HL-60/S4 treated with phorbol 12-myristate 13-acetate at 8.2 ng/mL for 4 days and 3 days (cell line): ENCODE results near the gene DHX29.

ENCODE experiments used
- in situ Hi-C: fragments of 300-500 bp; cut with MboI; formaldehyde crosslinking; loops from 2 replicates; pipeline ENCODE4 v1.15.0; 2022; ENCODE audit warnings: low sequenced_read_pairs

DHX29 gene

GRCh38 chr5:55313870-55314617, 6.5 kb upstream of the DHX29 start:
- in situ Hi-C loops = no loop called here

GRCh38 chr5:55308254-55308836, 851 bp upstream of the DHX29 start:
- in situ Hi-C loops = no loop called here

GRCh38 chr5:55306641-55307382, 682 bp downstream of the DHX29 start:
- in situ Hi-C loops = no loop called here

GRCh38 chr5:55305345-55305744, 2.1 kb downstream of the DHX29 start:
- in situ Hi-C loops = no loop called here

- in situ Hi-C loops = no loop called here
Observed at GRCh38 chr5:55304584-55304983, 2.9 kb downstream of the DHX29 start.

GRCh38 chr5:55303238-55303690, 4.2 kb downstream of the DHX29 start:
- in situ Hi-C loops = no loop called here

GRCh38 chr5:55300890-55301289, 6.6 kb downstream of the DHX29 start:
- in situ Hi-C loops = no loop called here

- in situ Hi-C loops = no loop called here
Observed at GRCh38 chr5:55294935-55295334, 12.6 kb downstream of the DHX29 start.

GRCh38 chr5:55290991-55291390, 16.5 kb downstream of the DHX29 start:
- in situ Hi-C loops = no loop called here

- in situ Hi-C loops = no loop called here
Observed at GRCh38 chr5:55289808-55290207, 17.7 kb downstream of the DHX29 start.

GRCh38 chr5:55286411-55286933, 21.0 kb downstream of the DHX29 start:
- in situ Hi-C loops = no loop called here

GRCh38 chr5:55278778-55279177, 28.7 kb downstream of the DHX29 start:
- in situ Hi-C loops = no loop called here

- in situ Hi-C loops = no loop called here
Observed at GRCh38 chr5:55276771-55277170, 30.7 kb downstream of the DHX29 start.

GRCh38 chr5:55258339-55258738, 49.2 kb downstream of the DHX29 start:
- in situ Hi-C loops = no loop called here

- in situ Hi-C loops = no loop called here
Observed at GRCh38 chr5:55254802-55255201, 52.7 kb downstream of the DHX29 start.

- in situ Hi-C loops = no loop called here
Observed at GRCh38 chr5:55250064-55250463, 57.4 kb downstream of the DHX29 start.

GRCh38 chr5:55241746-55242145, 65.7 kb downstream of the DHX29 start:
- in situ Hi-C loops = no loop called here

GRCh38 chr5:55236800-55237199, 70.7 kb downstream of the DHX29 start:
- in situ Hi-C loops = no loop called here

- in situ Hi-C loops = no loop called here
Observed at GRCh38 chr5:55234121-55234700, 73.3 kb downstream of the DHX29 start.

GRCh38 chr5:55232985-55233928, 74.2 kb downstream of the DHX29 start, which contains the start of gene CCNO:
TSS of gene CCNO (minus strand) at chr5:55233608. CDS start at chr5:55233523, 85 bp downstream.
- in situ Hi-C loops = no loop called here
